B cell (primary cell): ENCODE measurements around the gene MBNL3. TPM values are rescaled to one million over a fixed set of nuclear protein-coding genes. Genes with fewer than 3 reads are reported as not detected.

Source experiments
- ATAC-seq: fragments of 200-7000 bp; cut with Tn5 transposase; one replicate; pipeline ENCODE4 v1.10.0; 2021; ENCODE audit warnings: low read depth, mild to moderate bottlenecking, moderate number of reproducible peaks, moderate library complexity
- CTCF ChIA-PET: fragments of 350-600 bp; sonication (Branson Sonifier 250); formaldehyde crosslinking; loops from one replicate; lab custom pipeline; 2021; ENCODE audit warnings: antibody characterized with exemption, inconsistent platforms; lab: Charles Lee
- POLR2A ChIA-PET: fragments of 350-600 bp; sonication (Branson Sonifier 250); formaldehyde crosslinking; loops from one replicate; lab custom pipeline; 2021; ENCODE audit warnings: antibody characterized with exemption; lab: Charles Lee
- DNase-seq: peaks from one replicate; pipeline ENCODE4 v3.0.0; 2013
- H2AFZ ChIP-seq: 2 replicates; pipeline ENCODE4 v1.6.1; 2012; ENCODE audit warnings: mild to moderate bottlenecking, low read depth, low read length; ENCODE audit not compliant: insufficient read depth, poor library complexity, severe bottlenecking
- H3K27ac ChIP-seq, 2 donors: 1 replicate in 1 of 2; 2 replicates in 1 of 2; pipeline ENCODE4 v1.5.1; 2012 to 2013; ENCODE audit warnings: low read length in 2 of 2, mild to moderate bottlenecking in 2 of 2, moderate library complexity in 1 of 2
- H3K27me3 ChIP-seq, 4 experiments: fragments of 200-600 bp in 1 of 4; sonication (generic) in 1 of 4; replicated peaks in 1 of 4; 1 replicate in 2 of 4; 2 replicates in 2 of 4; pipeline versions ENCODE4 v1.6.1 to v1.7.0; 2013 to 2016; ENCODE audit warnings: low read length in 3 of 4, mild to moderate bottlenecking in 2 of 4, mixed read lengths in 1 of 4, moderate library complexity in 1 of 4; ENCODE audit not compliant: insufficient read depth in 4 of 4, control insufficient read depth in 3 of 4; ENCODE audit errors: control extremely low read depth in 1 of 4
- H3K36me3 ChIP-seq, 2 experiments: replicated peaks in 1 of 2; 1 replicate in 1 of 2; 2 replicates in 1 of 2; pipeline versions ENCODE4 v1.6.1 to v1.7.1; 2013; ENCODE audit warnings: low read length in 1 of 2; ENCODE audit not compliant: insufficient read depth in 2 of 2, control insufficient read depth in 1 of 2; ENCODE audit errors: control extremely low read depth in 1 of 2, extremely low read depth in 1 of 2
- H3K4me1 ChIP-seq, 2 donors: fragments of 200-600 bp in 1 of 2; sonication (generic) in 1 of 2; 1 replicate in 1 of 2; 2 replicates in 1 of 2; pipeline versions ENCODE4 v1.5.1 to v1.6.1; 2013 to 2017; ENCODE audit warnings: low read length in 2 of 2; ENCODE audit not compliant: control insufficient read depth in 2 of 2, insufficient read depth in 2 of 2
- H3K4me2 ChIP-seq: replicated peaks from 2 replicates; pipeline ENCODE3; 2012; ENCODE audit warnings: mild to moderate bottlenecking, low read depth, low read length; ENCODE audit not compliant: poor library complexity, severe bottlenecking
- H3K4me3 ChIP-seq, 5 experiments: fragments of 200-600 bp in 1 of 5; sonication (generic) in 1 of 5; 1 replicate in 3 of 5; 2 replicates in 2 of 5; pipeline versions ENCODE4 v1.5.1 to v1.7.0; 2011 to 2016; ENCODE audit warnings: low read length in 4 of 5, mild to moderate bottlenecking in 4 of 5, low read depth in 2 of 5, control low read depth in 1 of 5, moderate library complexity in 1 of 5; ENCODE audit not compliant: insufficient read depth in 1 of 5; ENCODE audit errors: control extremely low read depth in 1 of 5, extremely low read depth in 1 of 5
- H3K79me2 ChIP-seq: fragments of 200-600 bp; sonication (generic); one replicate; pipeline ENCODE4 v1.6.0; 2016; ENCODE audit warnings: low read length; ENCODE audit not compliant: control insufficient read depth, insufficient read depth
- H3K9ac ChIP-seq: fragments of 200-600 bp; sonication (generic); 2 replicates; pipeline ENCODE4 v1.6.1; 2017; ENCODE audit warnings: mild to moderate bottlenecking, low read length, moderate library complexity
- H3K9me3 ChIP-seq, 3 donors: one replicate each; pipeline versions ENCODE4 v1.6.1 to v1.7.1; 2013; ENCODE audit warnings: low read length in 2 of 3; ENCODE audit not compliant: control insufficient read depth in 2 of 3, insufficient read depth in 1 of 3; ENCODE audit errors: control extremely low read depth in 1 of 3
- H4K20me1 ChIP-seq: 2 replicates; pipeline ENCODE4 v1.6.0; 2012; ENCODE audit warnings: mild to moderate bottlenecking, low read length; ENCODE audit not compliant: insufficient read depth, control insufficient read depth, poor library complexity, severe bottlenecking
- H3K27ac Mint-ChIP-seq: one replicate; pipeline ENCODE4 v1.8.0; 2021; ENCODE audit warnings: mixed read lengths
- H3K27me3 Mint-ChIP-seq: one replicate; pipeline ENCODE4 v1.8.0; 2021; ENCODE audit warnings: mixed read lengths
- H3K4me1 Mint-ChIP-seq: one replicate; pipeline ENCODE4 v1.8.0; 2021; ENCODE audit warnings: mixed read lengths
- H3K4me3 Mint-ChIP-seq: one replicate; pipeline ENCODE4 v1.8.0; 2021; ENCODE audit warnings: mixed read lengths
- H3K9me3 Mint-ChIP-seq: one replicate; pipeline ENCODE4 v1.8.0; 2022; ENCODE audit warnings: mixed read lengths; ENCODE audit not compliant: insufficient read depth
- EZH2 ChIP-seq: IDR thresholded peaks from 2 replicates; pipeline ENCODE4 v1.6.1; 2012; ENCODE audit warnings: borderline replicate concordance, low read depth, mild to moderate bottlenecking, moderate library complexity, low read length; ENCODE audit not compliant: insufficient read depth, poor library complexity, severe bottlenecking
- WGBS: methylation state at CpG from one replicate; pipeline ENCODE4 v1.1.5; 2013; ENCODE audit warnings: missing lambda C conversion rate; ENCODE audit not compliant: insufficient coverage; 5-methylcytosine and 5-hydroxymethylcytosine counted together
- intact Hi-C: fragments of 100-400 bp; cut with micrococcal nuclease; formaldehyde crosslinking; loops from one replicate; pipeline ENCODE4 v1.10.0; 2022
- polyA plus RNA-seq: library from polyadenylated mRNA; depleted of rRNA; stranded (reverse); fragments of >200 nt; gene quantifications from 2 replicates; pipeline ENCODE4 v1.2.3, GENCODE V29; 2012
- total RNA-seq, 2 donors: library from RNA; stranded (reverse); fragments of 120-200 nt in 1 of 2; gene quantifications; 1 replicate in 1 of 2; 2 replicates in 1 of 2; pipeline versions ENCODE4 v1.2.3 to v1.2.4, GENCODE V29; 2013 to 2022
- TF ChIP-seq, protein P1 (sequence below): fragments of 200-600 bp; IDR thresholded peaks from one replicate; pipeline ENCODE4 v1.8.0; 2022; ENCODE audit warnings: antibody characterized with exemption, mild to moderate bottlenecking

MBNL3 gene
- total and polyA plus RNA-seq, 2 donors (not counting 1 experiment from before 2014, with no cell fraction given) = 16.6 to 63.1 TPM

DNA sequence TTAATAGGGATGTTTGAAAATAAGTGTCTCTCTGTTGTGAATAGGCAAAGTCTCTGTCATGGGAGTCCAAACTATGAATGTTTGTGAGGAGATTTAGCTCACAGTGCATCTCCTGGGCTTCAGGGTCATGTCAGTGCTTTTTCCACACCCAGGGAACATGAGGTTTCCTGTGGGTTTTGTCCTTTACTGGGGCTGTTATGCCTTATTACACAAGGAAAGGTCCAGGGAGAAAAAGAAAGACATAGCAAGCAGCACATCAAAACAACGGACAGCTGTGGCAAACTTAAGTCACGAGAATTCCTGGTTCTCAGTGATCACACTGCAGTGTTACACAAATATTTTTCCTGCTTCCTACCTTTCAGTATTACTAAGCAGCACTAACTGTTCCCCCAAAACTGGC is 99.4 kb downstream of the MBNL3 start:
- TF ChIP-seq EZH2 = no peak
- TF ChIP-seq, protein P1, sequence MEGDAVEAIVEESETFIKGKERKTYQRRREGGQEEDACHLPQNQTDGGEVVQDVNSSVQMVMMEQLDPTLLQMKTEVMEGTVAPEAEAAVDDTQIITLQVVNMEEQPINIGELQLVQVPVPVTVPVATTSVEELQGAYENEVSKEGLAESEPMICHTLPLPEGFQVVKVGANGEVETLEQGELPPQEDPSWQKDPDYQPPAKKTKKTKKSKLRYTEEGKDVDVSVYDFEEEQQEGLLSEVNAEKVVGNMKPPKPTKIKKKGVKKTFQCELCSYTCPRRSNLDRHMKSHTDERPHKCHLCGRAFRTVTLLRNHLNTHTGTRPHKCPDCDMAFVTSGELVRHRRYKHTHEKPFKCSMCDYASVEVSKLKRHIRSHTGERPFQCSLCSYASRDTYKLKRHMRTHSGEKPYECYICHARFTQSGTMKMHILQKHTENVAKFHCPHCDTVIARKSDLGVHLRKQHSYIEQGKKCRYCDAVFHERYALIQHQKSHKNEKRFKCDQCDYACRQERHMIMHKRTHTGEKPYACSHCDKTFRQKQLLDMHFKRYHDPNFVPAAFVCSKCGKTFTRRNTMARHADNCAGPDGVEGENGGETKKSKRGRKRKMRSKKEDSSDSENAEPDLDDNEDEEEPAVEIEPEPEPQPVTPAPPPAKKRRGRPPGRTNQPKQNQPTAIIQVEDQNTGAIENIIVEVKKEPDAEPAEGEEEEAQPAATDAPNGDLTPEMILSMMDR = no peak

DNA sequence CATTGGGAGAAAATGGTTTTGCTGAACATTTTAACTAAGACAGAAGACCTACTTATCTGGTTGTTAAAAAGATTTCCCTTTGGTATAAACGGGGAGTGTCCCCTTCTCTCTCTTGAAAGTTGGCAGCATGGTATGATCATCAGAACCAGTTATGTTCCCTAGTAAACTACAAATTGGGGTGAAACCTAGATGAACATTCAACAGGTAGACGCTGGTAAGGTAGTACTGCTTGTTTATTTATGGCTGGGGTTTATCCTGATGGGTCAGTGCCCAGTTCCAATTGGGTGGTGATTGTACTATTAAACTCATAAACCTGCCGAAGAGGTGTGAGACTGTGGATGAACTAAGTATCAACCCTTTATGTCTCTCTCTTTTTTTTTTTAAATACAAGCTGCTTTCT is 100.5 kb downstream of the MBNL3 start:
- Histone ChIP-seq H3K4me2 (no peak overlapping the region), H2AFZ (no peak overlapping the region), H3K9ac (no peak overlapping the region), H3K27ac (no peak overlapping the region), H3K9me3 (no peaks in the 10 kb centered on the region), H3K4me1 (peaks cover 8 to 9% of the 10 kb centered on the region in 2 donors), H4K20me1 (no peaks in the 10 kb centered on the region), H3K36me3 (peaks cover 4 to 12% of the 10 kb centered on the region in 2 experiments), H3K4me3 (no peak overlapping the region), H3K79me2 (no peaks in the 10 kb centered on the region), H3K27me3 (no peaks in the 10 kb centered on the region)
- ChIA-PET CTCF (no interaction called here), POLR2A (no interaction called here)
- ATAC-seq (no peak), DNase-seq (no peak)
- Mint-ChIP-seq H3K9me3 (no peaks in the 10 kb centered on the region), H3K4me1 (peaks cover 13% of the 10 kb centered on the region), H3K27ac (no peak overlapping the region), H3K27me3 (no peaks in the 10 kb centered on the region), H3K4me3 (no peak overlapping the region)
- TF ChIP-seq, protein P1 = no peak
- no peak for TF ChIP-seq EZH2
- WGBS = no CpG with 5 or more reads among the region's 3 CpGs
- intact Hi-C loops = no loop called here

More for the DNA sequence above, 99.4 kb downstream of the MBNL3 start:
- no peaks in the 10 kb centered on the region for H3K27me3 Mint-ChIP-seq
- no peak overlapping the region for H3K4me3 ChIP-seq
- DNase-seq = no peak
- peaks cover 0 to 7% of the 10 kb centered on the region in 2 experiments for H3K36me3 ChIP-seq
- peaks cover 8 to 9% of the 10 kb centered on the region in 2 donors for H3K4me1 ChIP-seq
- no peaks in the 10 kb centered on the region for H3K79me2 ChIP-seq
- no CpG with 5 or more reads among the region's 2 CpGs for WGBS
- no peaks in the 10 kb centered on the region for H3K27me3 ChIP-seq
- H2AFZ ChIP-seq = no peak overlapping the region
- peaks cover 13% of the 10 kb centered on the region for H3K4me1 Mint-ChIP-seq
- CTCF ChIA-PET = no interaction called here
- intact Hi-C loops = no loop called here
- no peak overlapping the region for H3K4me2 ChIP-seq
- no peak overlapping the region for H3K27ac ChIP-seq
- no peaks in the 10 kb centered on the region for H4K20me1 ChIP-seq
- H3K9me3 ChIP-seq = no peaks in the 10 kb centered on the region
- no peak overlapping the region for H3K9ac ChIP-seq
- no peak overlapping the region for H3K27ac Mint-ChIP-seq
- no peak for ATAC-seq
- no peak overlapping the region for H3K4me3 Mint-ChIP-seq
- H3K9me3 Mint-ChIP-seq = no peaks in the 10 kb centered on the region
- POLR2A ChIA-PET = no interaction called here
